ENCODE data around the gene MAPK13. TPM values are rescaled to one million over a fixed set of nuclear protein-coding genes. Genes with fewer than 3 reads are reported as not detected.

Gene MAPK13
- total RNA-seq, 1 experiment from 2014 or later = 47.3 TPM

- Histone ChIP-seq H3K4me1 (ENCODE audit: control insufficient read depth in 1 of 2, insufficient read depth in 2 of 2, low read length in 2 of 2) (no peaks in the 10 kb centered on the region), H3K4me2 (ENCODE audit: low read length) (no peak overlapping the region), H3K27me3 (ENCODE audit: insufficient read depth, low read length) (no peaks in the 10 kb centered on the region), H3K9ac (ENCODE audit: low read length) (no peak overlapping the region), H3K9me3 (ENCODE audit: control insufficient read depth in 1 of 2, insufficient read depth in 1 of 2, low read depth in 1 of 2, low read length in 2 of 2) (no peaks in the 10 kb centered on the region), H3K79me2 (ENCODE audit: insufficient read depth, low read length) (no peaks in the 10 kb centered on the region), H4K20me1 (ENCODE audit: insufficient read depth) (no peaks in the 10 kb centered on the region), H2AFZ (ENCODE audit: low read depth, low read length, poor library complexity, severe bottlenecking) (no peak overlapping the region), H3K36me3 (ENCODE audit: control insufficient read depth in 1 of 2, insufficient read depth in 2 of 2, low read length in 2 of 2) (peaks cover 0 to 2% of the 10 kb centered on the region in 2 experiments; a peak in 2 of 4 replicates), H3K27ac (ENCODE audit: low read depth, low read length) (no peak overlapping the region), H3K4me3 (replicated peaks in 1 of 2; ENCODE audit: low read depth in 1 of 2, low read length in 2 of 2) (no peak overlapping the region), H3K9me2 (ENCODE audit: insufficient read depth) (no peaks in the 10 kb centered on the region)
- no peak for TF ChIP-seq ZNF274 (IDR thresholded peaks at IDR 0.05; ENCODE audit: low read depth, low read length)
- no peak for TF ChIP-seq EZH2 (IDR thresholded peaks at IDR 0.05)
- no peak for TF ChIP-seq ZFX (IDR thresholded peaks at IDR 0.05)
- no peak for TF ChIP-seq REST (IDR thresholded peaks at IDR 0.05; ENCODE audit: low read depth)
- TF ChIP-seq MAX (IDR thresholded peaks at IDR 0.05) = no peak
- TF ChIP-seq EGR1 (IDR thresholded peaks at IDR 0.05; ENCODE audit: low read depth) = no peak
- no peak for ATAC-seq
- ChIA-PET RAD21 (ENCODE audit: low non-redundant PET in 1 of 2, low total read pairs in 2 of 2, uncharacterized antibody in 2 of 2, unreplicated experiment in 2 of 2) (no interaction called here), CTCF (interaction anchor here (1.5 kb wide), 1 partner anchor 10 kb away, joined by 6 read pairs; no protein-coding TSS in a partner anchor), POLR2A (no interaction called here)
- no peak for DNase-seq (ENCODE audit: low read depth, low spot score)
- BruUV-seq (replicated peaks) = no TSS peak
- intact Hi-C loops (cut with micrococcal nuclease) = no loop called here
These were observed 25.5 kb upstream of the MAPK13 start for GRCh38 chr6:36104836-36105235.

- H3K36me3 ChIP-seq (ENCODE audit: control insufficient read depth in 1 of 2, insufficient read depth in 2 of 2, low read length in 2 of 2) = peaks cover 0 to 2% of the 10 kb centered on the region in 2 experiments; a peak in 3 of 4 replicates
- no peaks in the 10 kb centered on the region for H3K27me3 ChIP-seq (ENCODE audit: insufficient read depth, low read length)
- ChIA-PET POLR2A (no interaction called here), CTCF (interaction anchor here (1.4 kb wide), 1 partner anchor 10 kb away, joined by 4 read pairs; no protein-coding TSS in a partner anchor), RAD21 (ENCODE audit: low non-redundant PET in 1 of 2, low total read pairs in 2 of 2, uncharacterized antibody in 2 of 2, unreplicated experiment in 2 of 2) (no interaction called here)
- H2AFZ ChIP-seq (ENCODE audit: low read depth, low read length, poor library complexity, severe bottlenecking) = no peak overlapping the region
- peaks cover 0 to 15% of the 10 kb centered on the region in 2 experiments; a peak in 2 of 4 replicates for H3K4me1 ChIP-seq (ENCODE audit: control insufficient read depth in 1 of 2, insufficient read depth in 2 of 2, low read length in 2 of 2)
- no peaks in the 10 kb centered on the region for H4K20me1 ChIP-seq (ENCODE audit: insufficient read depth)
- no TSS peak for BruUV-seq (replicated peaks)
- no peak for ATAC-seq
- H3K79me2 ChIP-seq (ENCODE audit: insufficient read depth, low read length) = no peaks in the 10 kb centered on the region
- no peaks in the 10 kb centered on the region for H3K9me3 ChIP-seq (ENCODE audit: control insufficient read depth in 1 of 2, insufficient read depth in 1 of 2, low read depth in 1 of 2, low read length in 2 of 2)
- no peak overlapping the region for H3K4me3 ChIP-seq (replicated peaks in 1 of 2; ENCODE audit: low read depth in 1 of 2, low read length in 2 of 2)
- H3K9me2 ChIP-seq (ENCODE audit: insufficient read depth) = no peaks in the 10 kb centered on the region
- H3K9ac ChIP-seq (ENCODE audit: low read length) = no peak overlapping the region
- DNase-seq (ENCODE audit: low read depth, low spot score) = no peak
- intact Hi-C loops (cut with micrococcal nuclease) = no loop called here
- H3K27ac ChIP-seq (ENCODE audit: low read depth, low read length) = no peak overlapping the region
- H3K4me2 ChIP-seq (ENCODE audit: low read length) = no peak overlapping the region
- TF ChIP-seq POLR2AphosphoS5 (IDR thresholded peaks at IDR 0.05; ENCODE audit: low read depth, low read length) (no peak), EZH2 (IDR thresholded peaks at IDR 0.05) (no peak), CBX3 (IDR thresholded peaks at IDR 0.05; ENCODE audit: low read depth) (no peak), ZNF274 (IDR thresholded peaks at IDR 0.05; ENCODE audit: low read depth, low read length) (no peak), SIN3A (IDR thresholded peaks at IDR 0.05; ENCODE audit: low read depth) (no peak), MAX (IDR thresholded peaks at IDR 0.05) (no peak), ZFX (IDR thresholded peaks at IDR 0.05) (no peak), ZBTB33 (IDR thresholded peaks at IDR 0.05; ENCODE audit: extremely low read depth, insufficient replicate concordance, low read length) (no peak), FOSL1 (IDR thresholded peaks at IDR 0.05; ENCODE audit: low read depth) (no peak), ATF3 (IDR thresholded peaks at IDR 0.05) (no peak), RAD21 (IDR thresholded peaks at IDR 0.05; ENCODE audit: low read depth) (no peak), CEBPB (IDR thresholded peaks at IDR 0.05; ENCODE audit: low read depth) (no peak), ELF1 (IDR thresholded peaks at IDR 0.05; ENCODE audit: borderline replicate concordance, low read depth) (no peak)
These were observed 21.2 kb upstream of the MAPK13 start for GRCh38 chr6:36109092-36109491.

All from HCT116 (cell line).